ENCODE data around the gene ALLC.

DNA sequence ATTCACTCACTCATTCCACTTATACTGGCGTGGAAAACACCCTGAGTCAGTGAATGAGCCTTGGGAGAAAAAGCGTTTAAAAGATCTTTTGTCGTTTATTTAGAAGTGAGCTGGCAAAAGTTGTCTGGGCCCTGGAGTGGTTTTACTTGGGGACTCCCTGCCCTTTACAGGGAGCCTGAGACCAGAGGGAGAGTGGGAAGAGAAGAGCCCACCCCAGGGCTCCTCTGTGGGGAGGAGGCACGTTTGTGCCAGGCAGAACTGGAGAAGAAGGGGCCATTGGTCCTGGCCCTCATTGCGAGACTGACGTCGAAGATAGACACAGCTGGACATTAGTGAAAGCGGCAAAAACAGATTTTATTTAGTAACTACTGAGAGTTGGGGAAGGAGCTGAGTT is 71.1 kb downstream of the ALLC start:
- no peak for TF ChIP-seq CTCF (IDR thresholded peaks at IDR 0.05; ENCODE audit: poor library complexity)
- TF ChIP-seq EZH2 (IDR thresholded peaks at IDR 0.05; ENCODE audit: borderline replicate concordance) = no peak

Data from hepatocyte (in vitro differentiated cells).